Ishikawa (cell line): ENCODE measurements around the gene PDGFB.

Experiments
- CEBPB ChIP-seq: IDR thresholded peaks from 2 replicates; pipeline ENCODE4 v1.6.1; 2012
- CREB1 ChIP-seq: IDR thresholded peaks from 2 replicates; pipeline ENCODE4 v1.6.1; 2012; ENCODE audit warnings: low read depth
- EGR1 ChIP-seq: IDR thresholded peaks from 2 replicates; pipeline ENCODE4 v1.6.1; 2012
- EP300 ChIP-seq: IDR thresholded peaks from 2 replicates; pipeline ENCODE4 v1.6.1; 2012; ENCODE audit warnings: borderline replicate concordance
- FOXM1 ChIP-seq: IDR thresholded peaks from 2 replicates; pipeline ENCODE4 v1.6.1; 2012; ENCODE audit warnings: low read depth, borderline replicate concordance
- NFIC ChIP-seq: IDR thresholded peaks from 2 replicates; pipeline ENCODE4 v1.6.1; 2012
- RAD21 ChIP-seq: IDR thresholded peaks from 2 replicates; pipeline ENCODE4 v1.6.1; 2012; ENCODE audit warnings: low read depth
- TAF1 ChIP-seq: IDR thresholded peaks from 2 replicates; pipeline ENCODE4 v1.6.1; 2012; ENCODE audit warnings: low read depth, mild to moderate bottlenecking
- TCF12 ChIP-seq: IDR thresholded peaks from 2 replicates; pipeline ENCODE4 v1.6.1; 2012; ENCODE audit warnings: low read depth
- TEAD4 ChIP-seq: IDR thresholded peaks from 2 replicates; pipeline ENCODE4 v1.6.1; 2012
- YY1 ChIP-seq: IDR thresholded peaks from 2 replicates; pipeline ENCODE4 v1.6.1; 2012; ENCODE audit warnings: low read depth
- ZBTB7A ChIP-seq: IDR thresholded peaks from 2 replicates; pipeline ENCODE4 v1.6.1; 2012; ENCODE audit warnings: low read depth
- TF ChIP-seq, protein P1 (sequence below): IDR thresholded peaks from 2 replicates; pipeline ENCODE4 v1.6.1; 2012
- TF ChIP-seq, protein P2 (sequence below): IDR thresholded peaks from 2 replicates; pipeline ENCODE4 v1.6.1; 2012
- TF ChIP-seq, protein P3 (sequence below): IDR thresholded peaks from 2 replicates; pipeline ENCODE4 v1.6.1; 2012; ENCODE audit warnings: low read depth, mild to moderate bottlenecking

Gene PDGFB

DNA sequence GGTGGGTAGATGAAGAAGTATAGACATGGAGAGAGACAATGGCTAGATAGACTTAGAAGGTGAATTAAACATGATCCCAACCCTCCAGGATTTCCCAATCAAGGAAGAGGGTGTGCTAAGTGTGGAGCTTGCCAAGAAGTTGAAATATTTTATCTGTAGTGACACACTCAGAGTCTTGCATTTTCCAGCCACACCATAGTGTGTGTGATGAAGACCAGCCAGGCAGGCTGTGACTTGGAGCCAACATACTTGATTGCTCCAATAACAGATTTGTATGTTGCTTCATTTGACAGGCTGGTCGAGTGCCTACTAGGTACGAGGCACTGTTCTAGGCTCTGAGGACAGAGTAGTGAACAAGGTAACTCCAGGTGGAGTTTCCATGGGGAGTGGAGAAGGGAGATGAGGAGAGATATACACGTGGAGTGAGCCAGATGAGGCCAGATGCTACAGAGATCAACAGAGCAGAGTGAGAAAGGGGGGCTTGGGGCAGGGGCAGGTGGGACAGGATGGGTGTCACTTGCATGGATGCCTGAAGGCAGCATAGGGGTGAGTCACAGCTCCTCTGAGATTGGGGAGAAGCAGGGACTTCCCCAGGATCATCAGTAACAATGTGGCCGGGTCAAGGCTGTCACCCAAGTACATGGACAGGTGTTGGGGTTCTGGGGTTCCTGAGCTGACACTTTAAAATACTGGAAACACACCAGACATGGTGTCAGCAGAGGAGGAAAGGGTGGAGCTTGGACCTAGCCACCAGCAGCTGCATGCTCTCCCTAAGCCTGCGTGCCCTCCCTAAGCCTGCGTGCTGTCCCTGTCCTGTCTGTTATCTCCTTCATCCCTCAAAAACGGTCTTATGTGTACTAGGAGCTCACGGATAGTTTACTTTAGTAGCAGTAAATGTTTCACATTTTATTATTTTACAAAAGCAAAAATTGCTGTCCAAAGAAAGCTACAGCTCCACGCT is 23.6 kb downstream of the PDGFB start:
- no peak for TF ChIP-seq NFIC
- TF ChIP-seq ZBTB7A, result no peak

DNA sequence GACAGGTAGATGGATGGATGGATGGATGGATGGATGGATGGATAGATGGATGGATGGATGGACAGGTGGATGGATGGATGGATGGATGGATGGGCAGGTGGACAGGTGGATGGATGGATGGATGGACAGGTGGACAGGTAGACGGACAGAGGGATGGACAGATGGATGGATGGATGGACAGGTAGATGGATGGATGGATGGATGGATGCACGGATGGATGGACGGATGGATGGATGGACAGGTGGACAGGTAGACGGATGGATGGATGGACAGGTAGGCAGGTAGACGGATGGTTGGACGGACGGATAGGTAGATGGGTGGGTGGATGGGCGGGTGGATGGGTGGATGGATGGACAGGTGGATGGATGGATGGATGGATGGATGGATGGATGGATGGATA is 24.3 kb downstream of the PDGFB start:
- TF ChIP-seq EP300, result no peak
- TF ChIP-seq, protein P1, sequence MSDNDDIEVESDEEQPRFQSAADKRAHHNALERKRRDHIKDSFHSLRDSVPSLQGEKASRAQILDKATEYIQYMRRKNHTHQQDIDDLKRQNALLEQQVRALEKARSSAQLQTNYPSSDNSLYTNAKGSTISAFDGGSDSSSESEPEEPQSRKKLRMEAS, result no peak
- TF ChIP-seq, protein P2, sequence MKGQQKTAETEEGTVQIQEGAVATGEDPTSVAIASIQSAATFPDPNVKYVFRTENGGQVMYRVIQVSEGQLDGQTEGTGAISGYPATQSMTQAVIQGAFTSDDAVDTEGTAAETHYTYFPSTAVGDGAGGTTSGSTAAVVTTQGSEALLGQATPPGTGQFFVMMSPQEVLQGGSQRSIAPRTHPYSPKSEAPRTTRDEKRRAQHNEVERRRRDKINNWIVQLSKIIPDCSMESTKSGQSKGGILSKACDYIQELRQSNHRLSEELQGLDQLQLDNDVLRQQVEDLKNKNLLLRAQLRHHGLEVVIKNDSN, result no peak
- TF ChIP-seq, protein P3, sequence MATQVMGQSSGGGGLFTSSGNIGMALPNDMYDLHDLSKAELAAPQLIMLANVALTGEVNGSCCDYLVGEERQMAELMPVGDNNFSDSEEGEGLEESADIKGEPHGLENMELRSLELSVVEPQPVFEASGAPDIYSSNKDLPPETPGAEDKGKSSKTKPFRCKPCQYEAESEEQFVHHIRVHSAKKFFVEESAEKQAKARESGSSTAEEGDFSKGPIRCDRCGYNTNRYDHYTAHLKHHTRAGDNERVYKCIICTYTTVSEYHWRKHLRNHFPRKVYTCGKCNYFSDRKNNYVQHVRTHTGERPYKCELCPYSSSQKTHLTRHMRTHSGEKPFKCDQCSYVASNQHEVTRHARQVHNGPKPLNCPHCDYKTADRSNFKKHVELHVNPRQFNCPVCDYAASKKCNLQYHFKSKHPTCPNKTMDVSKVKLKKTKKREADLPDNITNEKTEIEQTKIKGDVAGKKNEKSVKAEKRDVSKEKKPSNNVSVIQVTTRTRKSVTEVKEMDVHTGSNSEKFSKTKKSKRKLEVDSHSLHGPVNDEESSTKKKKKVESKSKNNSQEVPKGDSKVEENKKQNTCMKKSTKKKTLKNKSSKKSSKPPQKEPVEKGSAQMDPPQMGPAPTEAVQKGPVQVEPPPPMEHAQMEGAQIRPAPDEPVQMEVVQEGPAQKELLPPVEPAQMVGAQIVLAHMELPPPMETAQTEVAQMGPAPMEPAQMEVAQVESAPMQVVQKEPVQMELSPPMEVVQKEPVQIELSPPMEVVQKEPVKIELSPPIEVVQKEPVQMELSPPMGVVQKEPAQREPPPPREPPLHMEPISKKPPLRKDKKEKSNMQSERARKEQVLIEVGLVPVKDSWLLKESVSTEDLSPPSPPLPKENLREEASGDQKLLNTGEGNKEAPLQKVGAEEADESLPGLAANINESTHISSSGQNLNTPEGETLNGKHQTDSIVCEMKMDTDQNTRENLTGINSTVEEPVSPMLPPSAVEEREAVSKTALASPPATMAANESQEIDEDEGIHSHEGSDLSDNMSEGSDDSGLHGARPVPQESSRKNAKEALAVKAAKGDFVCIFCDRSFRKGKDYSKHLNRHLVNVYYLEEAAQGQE, result no peak
- no peak for TF ChIP-seq TEAD4
- no peak for TF ChIP-seq NFIC
- no peak for TF ChIP-seq TCF12
- TF ChIP-seq FOXM1, result no peak
- TF ChIP-seq TAF1, result no peak
- TF ChIP-seq EGR1, result no peak
- no peak for TF ChIP-seq CREB1
- TF ChIP-seq CEBPB, result no peak
- TF ChIP-seq RAD21, result no peak
- TF ChIP-seq YY1, result no peak
- no peak for TF ChIP-seq ZBTB7A

DNA sequence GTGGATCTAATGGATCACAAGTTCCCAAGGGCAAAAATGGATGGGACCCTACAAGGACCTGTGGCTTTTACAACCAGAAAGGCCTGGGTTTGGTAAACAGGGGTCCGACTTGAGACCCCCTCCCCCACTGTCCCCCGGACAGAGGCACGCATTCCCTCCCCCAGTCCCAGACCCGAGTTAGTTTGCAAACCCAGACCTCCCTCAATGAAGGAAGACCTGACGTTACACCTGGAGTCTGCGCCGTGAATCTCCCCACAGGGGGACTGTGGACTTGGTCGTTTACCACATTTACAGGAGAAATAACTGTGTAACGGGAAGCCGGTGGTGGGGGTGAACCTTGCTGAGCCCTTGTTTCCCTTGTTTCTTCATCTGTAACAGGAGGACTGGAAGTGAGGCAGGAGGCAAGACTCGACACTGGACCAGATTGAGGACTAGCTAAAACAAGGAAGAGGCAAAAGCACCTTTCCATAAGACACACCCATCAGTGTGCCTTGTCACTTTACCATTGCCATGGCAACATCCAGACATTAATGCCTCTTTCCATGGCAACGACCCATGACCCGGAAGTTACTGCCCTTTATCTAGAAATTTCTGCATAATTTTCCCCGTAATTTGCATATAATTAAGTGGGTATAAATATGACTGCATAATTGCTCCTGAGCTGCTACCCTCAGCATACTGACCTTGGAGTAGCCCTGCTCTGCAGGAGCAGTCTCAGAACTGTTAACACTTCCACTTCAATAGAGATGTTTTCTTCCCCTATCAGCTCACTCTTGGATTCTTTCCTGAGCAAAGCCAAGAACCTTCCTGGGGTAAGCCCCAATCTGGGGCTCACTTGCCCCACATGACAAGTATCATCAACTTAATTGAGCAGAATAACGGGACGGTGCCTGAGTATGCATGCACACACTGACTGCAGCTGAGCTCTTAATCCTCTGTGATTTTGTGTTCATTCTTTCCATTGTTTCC is 25.4 kb downstream of the PDGFB start:
- no peak for TF ChIP-seq YY1
- TF ChIP-seq, protein P2, result no peak
- no peak for TF ChIP-seq NFIC
- no peak for TF ChIP-seq FOXM1
- TF ChIP-seq, protein P1, result no peak
- no peak for TF ChIP-seq EGR1
- TF ChIP-seq TAF1, result no peak
- TF ChIP-seq TCF12, result no peak
- TF ChIP-seq CEBPB, result no peak
- no peak for TF ChIP-seq TEAD4
- TF ChIP-seq RAD21, result no peak
- TF ChIP-seq ZBTB7A, result no peak
- TF ChIP-seq, protein P3, result no peak
- TF ChIP-seq CREB1, result no peak
- no peak for TF ChIP-seq EP300

DNA sequence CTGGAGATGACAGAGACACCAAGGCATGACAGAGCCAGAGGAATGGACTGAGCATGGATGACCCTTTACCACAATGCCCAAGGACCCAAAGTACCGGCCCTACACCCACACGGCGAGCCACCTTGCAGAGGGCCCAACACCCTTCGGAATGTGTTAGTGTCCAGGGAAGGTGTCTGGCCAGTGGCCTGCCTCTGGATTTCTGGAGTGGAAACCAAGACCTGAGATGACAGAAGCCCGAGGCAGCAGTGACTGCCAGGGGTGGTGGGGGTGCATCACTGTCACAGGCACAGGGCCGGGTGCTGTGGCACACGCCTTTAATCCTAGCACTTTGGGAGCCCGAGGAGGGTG is 28.7 kb downstream of the PDGFB start:
- TF ChIP-seq NFIC (no peak), TAF1 (no peak), CEBPB (no peak), CREB1 (no peak), TEAD4 (no peak), EP300 (no peak), TCF12 (no peak), FOXM1 (no peak), ZBTB7A (no peak), YY1 (no peak)
- TF ChIP-seq, protein P3, result no peak
- TF ChIP-seq, protein P1, result no peak
- TF ChIP-seq, protein P2, result no peak
